GM20000 (cell line): Measurements from ENCODE around the gene NEK6.
A peak's percentile ranks its signal among the peaks of the same experiment; 100 is the strongest.

ENCODE experiments used
- DNase-seq: peaks from one replicate; pipeline ENCODE4 v3.0.0; 2012; ENCODE audit warnings: low spot score
- CTCF ChIP-seq: IDR thresholded peaks from 2 replicates; pipeline ENCODE4 v1.5.1; 2012; ENCODE audit warnings: mild to moderate bottlenecking, control low read depth; ENCODE audit errors: extremely low read depth, missing control alignments

Gene NEK6

GRCh38 chr9:124388275-124389048, 130.7 kb downstream of the NEK6 start:
- no peak for TF ChIP-seq CTCF
- DNase-seq: no peak

GRCh38 chr9:124389146-124389939, 131.6 kb downstream of the NEK6 start:
- TF ChIP-seq CTCF: no peak
- no peak for DNase-seq

GRCh38 chr9:124390794-124391658, 133.3 kb downstream of the NEK6 start:
- DNase-seq: no peak
- no peak for TF ChIP-seq CTCF

GRCh38 chr9:124392254-124392870, 134.6 kb downstream of the NEK6 start:
- TF ChIP-seq CTCF: no peak
- no peak for DNase-seq

GRCh38 chr9:124392871-124393460, 135.2 kb downstream of the NEK6 start:
- DNase-seq: no peak
- no peak for TF ChIP-seq CTCF

- peak; percentile 17 for DNase-seq
- TF ChIP-seq CTCF: no peak
These were observed 136.4 kb downstream of the NEK6 start for GRCh38 chr9:124394167-124394566.
